ENCODE results near the gene TMEM212.

Gene TMEM212

GRCh38 chr3:171862993-171863521 lies 19.9 kb downstream of the TMEM212 start:
- DNase-seq: no peak

GRCh38 chr3:171863920-171864319 lies 20.8 kb downstream of the TMEM212 start:
- DNase-seq: no peak

- DNase-seq: peak; percentile 30 to 36
These were observed 22.2 kb downstream of the TMEM212 start for GRCh38 chr3:171865191-171865865.

DNA sequence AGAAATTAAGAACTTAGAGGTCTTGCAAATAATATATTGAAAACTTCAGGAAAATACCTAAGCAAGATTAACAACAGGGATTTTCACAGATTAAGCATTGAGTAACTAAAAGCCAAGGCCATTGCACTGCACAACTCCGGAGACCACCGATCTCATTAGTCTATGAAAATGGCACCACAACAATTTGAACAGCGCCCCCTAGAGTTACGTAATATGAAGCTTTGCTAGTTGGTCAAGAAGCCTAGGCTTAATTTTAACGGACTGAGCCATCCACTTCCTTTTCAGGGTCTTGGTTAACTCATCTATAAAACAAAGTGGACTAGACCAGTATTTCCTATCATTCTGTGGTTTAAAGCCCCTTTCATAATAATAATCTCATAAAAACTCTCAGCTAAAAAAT lies 24.8 kb downstream of the TMEM212 start:
- peak in 1 of 2 donors; percentile 70 for DNase-seq

DNA sequence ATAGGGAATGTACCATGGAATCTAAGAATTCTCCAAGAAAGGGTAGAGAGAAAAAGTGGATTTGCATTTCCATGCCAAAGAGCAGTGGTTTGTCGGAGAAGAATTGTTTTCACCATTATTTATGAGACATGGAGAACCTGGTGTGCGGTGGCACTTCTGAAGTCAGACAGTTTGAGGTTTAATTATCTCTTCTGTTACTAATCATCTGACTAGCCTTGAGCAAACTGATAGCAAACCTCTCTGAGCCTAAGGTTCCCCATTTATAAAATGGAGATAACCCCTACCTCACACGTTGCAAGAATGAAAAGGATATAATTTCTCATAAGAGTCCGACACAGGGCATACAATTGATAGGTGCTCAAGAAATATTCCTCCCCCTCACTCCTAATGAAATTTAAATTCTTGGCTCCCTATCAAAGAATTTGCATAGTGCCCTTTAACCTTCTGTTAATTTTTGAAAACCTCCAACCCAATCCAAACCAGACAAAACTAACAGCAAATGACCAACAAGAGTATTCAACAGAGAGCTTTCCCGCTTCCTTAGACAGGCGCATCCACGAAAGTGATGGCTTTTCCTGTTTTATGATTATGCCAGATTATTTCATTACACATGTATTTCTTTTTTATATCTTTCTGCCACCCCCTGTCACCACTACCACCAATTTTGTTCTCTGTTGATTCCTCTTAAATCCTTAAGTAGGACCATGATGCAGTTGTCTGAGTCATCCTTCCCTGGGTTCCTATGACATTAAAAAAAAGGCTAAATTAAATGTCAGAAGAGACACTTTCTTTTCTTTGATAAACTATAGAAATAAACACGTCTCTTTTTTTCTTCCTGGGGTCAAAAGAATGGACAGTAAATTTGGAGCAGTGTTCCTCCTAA lies 28.5 kb downstream of the TMEM212 start:
- no peak for DNase-seq

- peak; percentile 45 to 66 for DNase-seq
These were observed 30.4 kb downstream of the TMEM212 start for GRCh38 chr3:171873580-171873979.

DNA sequence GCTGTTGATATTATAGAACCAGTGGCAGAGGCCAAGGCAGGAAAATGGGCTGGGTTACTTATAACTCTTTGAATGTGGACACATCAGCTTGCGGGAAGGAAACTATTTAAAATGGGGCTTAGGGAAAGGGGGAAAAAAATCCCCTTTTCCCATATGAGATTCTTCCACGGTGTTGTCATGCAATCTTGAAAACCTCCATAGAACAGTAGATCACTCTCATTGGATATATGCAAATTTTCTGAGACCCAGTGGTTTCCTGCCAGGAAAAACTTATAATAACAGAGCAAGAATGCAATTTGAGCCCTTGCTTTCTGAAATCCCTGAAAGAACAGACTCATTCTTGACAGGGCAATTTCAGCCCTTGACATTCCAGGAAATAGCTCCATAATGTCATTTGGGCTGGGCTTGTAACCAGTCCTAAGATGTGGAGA lies 31.1 kb downstream of the TMEM212 start:
- no peak for DNase-seq

- DNase-seq: no peak
These were observed 31.7 kb downstream of the TMEM212 start for GRCh38 chr3:171874879-171875278.

GRCh38 chr3:171875923-171876412 lies 32.8 kb downstream of the TMEM212 start:
- no peak for DNase-seq

GRCh38 chr3:171876680-171877147 lies 33.6 kb downstream of the TMEM212 start:
- no peak for DNase-seq

DNA sequence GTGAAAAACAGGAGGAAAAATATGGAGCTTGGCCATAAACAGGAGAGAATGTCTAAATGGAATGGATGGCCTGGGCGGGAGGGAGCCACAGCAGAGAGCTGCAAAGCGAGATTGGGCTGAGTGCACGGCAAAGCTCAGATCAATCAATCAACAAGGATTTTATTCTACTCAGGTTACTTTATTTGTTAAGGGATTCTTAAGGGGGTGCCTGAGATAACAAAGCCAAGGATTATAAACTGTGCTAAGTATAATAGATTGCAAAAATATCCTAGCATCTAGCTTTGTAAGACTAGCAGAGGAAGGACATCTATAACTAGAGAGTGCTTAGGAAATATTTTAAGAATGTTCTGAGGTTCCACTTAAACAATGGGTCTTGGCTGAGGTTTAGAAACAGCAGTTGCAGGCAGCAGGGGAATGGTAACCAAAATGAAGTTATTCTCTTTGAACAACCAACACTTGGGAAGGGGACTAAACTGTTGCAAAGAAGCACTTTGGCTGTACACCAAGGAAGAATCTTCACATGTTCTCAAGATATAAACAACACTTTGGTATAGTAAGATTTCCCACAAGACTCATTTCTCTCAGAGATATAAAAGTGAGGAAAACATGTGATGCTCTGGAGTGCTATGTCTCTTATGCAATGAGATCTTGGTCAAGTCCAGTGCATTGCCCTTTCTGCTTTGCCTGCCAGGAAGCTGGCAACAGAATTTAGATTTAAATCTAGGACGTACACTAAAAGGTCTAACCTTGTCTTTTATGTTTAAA lies 35.5 kb downstream of the TMEM212 start:
- DNase-seq: peak in 1 of 2 donors; percentile 20

DNA sequence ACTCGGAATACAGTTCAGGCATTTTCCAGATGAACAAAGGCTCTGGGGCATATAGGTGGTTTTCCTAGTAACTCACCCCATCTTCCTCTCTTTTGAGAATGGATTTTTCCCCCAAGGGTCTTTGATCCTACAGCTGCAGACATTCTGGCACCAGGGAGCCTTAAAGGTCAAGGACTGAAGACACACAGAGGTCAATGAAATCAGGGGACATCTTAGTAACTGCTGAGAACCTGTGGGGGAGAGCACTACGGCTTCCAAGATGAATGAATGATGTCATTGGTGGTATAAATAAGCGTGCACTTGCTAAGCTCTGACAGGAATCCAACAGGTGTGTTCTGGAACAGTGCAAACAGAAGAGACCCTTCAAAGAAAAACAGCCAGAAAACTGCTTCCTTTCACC lies 36.3 kb downstream of the TMEM212 start:
- DNase-seq: no peak

- no peak for DNase-seq
These were observed 37.1 kb downstream of the TMEM212 start for GRCh38 chr3:171880101-171880870.

DNA sequence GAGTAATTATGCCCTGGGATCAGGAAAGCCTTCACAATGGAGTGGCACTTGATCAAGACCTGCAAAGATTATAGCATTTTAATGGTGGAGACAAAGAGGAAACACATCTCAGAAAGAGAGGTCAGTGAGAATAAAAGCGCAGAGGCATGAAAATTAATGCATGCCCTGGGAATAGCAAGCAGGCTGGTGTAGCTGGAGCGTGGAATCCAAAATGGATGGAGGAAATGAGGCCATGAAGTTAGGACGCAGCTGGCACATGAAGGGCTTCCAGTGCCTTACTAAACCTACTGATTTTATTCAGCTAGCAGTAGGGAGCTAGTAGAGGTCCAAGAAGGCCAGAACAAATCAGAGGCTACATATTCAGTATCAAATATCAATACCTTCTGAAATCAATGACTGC lies 38.1 kb downstream of the TMEM212 start:
- no peak for DNase-seq

GRCh38 chr3:171883257-171883892 lies 40.2 kb downstream of the TMEM212 start:
- no peak for DNase-seq

DNA sequence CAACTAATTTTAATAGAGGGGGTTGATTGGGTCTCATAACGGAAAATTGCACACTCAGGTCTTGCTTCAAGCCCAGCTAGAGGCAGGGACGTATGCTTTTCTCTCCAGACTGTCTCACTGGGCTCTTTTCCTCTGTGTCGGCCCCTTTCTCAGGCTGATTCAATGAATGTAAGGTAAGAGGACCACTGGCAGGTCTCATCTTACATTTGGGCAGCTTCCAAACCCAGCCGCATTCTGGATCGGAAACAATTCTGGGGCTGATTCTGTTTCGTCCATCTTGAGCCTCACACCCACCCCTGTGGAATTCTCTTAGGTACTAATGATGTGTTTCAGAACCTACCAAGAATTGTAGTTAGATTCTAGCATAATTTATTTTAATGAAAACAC lies 40.7 kb downstream of the TMEM212 start:
- DNase-seq: no peak

GRCh38 chr3:171888466-171888865 lies 45.3 kb downstream of the TMEM212 start:
- DNase-seq: no peak

DNA sequence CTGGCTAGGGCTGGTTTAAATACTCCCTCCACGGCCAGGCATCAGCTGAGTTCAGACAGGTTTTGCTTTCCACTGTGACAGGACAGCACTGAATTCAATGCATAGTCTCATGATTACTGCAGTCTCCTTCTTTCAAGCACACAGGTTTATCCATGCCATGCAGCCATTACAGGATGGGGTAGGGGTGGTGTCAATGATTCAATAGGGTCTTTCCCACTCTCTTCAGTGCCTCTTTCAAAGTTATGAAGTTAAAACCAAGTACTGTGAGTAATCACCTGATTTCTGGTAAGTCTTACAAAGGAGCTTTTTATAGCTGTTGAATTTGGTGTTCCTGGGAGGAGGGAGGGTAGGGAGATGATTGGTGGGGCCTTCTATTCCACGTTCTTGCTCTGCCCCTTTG lies 47.2 kb downstream of the TMEM212 start:
- DNase-seq: no peak

- DNase-seq: no peak
These were observed 49.3 kb downstream of the TMEM212 start for GRCh38 chr3:171892457-171892856.

- DNase-seq: no peak
These were observed 52.1 kb downstream of the TMEM212 start for GRCh38 chr3:171895291-171895690.

- no peak for DNase-seq
These were observed 52.8 kb downstream of the TMEM212 start for GRCh38 chr3:171895900-171896299.

- DNase-seq: no peak
These were observed 53.2 kb downstream of the TMEM212 start for GRCh38 chr3:171896316-171896715.
